Kidney epithelial cell (primary cell): ENCODE results near the gene MAP1B. TPM values are rescaled to one million over a fixed set of nuclear protein-coding genes. Genes with fewer than 3 reads are reported as not detected.
A peak's percentile ranks its signal among the peaks of the same experiment; 100 is the strongest.

Experiments used
- DNase-seq: peaks from one replicate; pipeline ENCODE4 v3.0.0-alpha.2; 2010; ENCODE audit warnings: low read depth
- H3K27me3 ChIP-seq: 2 replicates; pipeline ENCODE4 v1.6.0; 2011; ENCODE audit warnings: low read length; ENCODE audit not compliant: control insufficient read depth, insufficient read depth
- H3K36me3 ChIP-seq: 2 replicates; pipeline ENCODE4 v1.5.1; 2011; ENCODE audit warnings: low read length; ENCODE audit not compliant: control insufficient read depth, insufficient read depth
- H3K4me3 ChIP-seq: 2 replicates; pipeline ENCODE4 v1.5.1; 2011; ENCODE audit warnings: low read depth, mild to moderate bottlenecking, control low read depth, low read length
- CTCF ChIP-seq: IDR thresholded peaks from 2 replicates; pipeline ENCODE4 v1.5.1; 2011; ENCODE audit warnings: mild to moderate bottlenecking, moderate library complexity, low read length, control low read depth, inconsistent platforms; ENCODE audit not compliant: insufficient read depth, poor library complexity, severe bottlenecking
- total RNA-seq: library from RNA; depleted of rRNA; stranded (reverse); fragments of >200 nt; gene quantifications from 2 replicates; pipeline ENCODE4 v1.2.3, GENCODE V29; 2015

MAP1B gene
- total RNA-seq, 1 donor from 2014 or later: 136 TPM

GRCh38 chr5:72245951-72246532 is 138.8 kb downstream of the MAP1B start:
- TF ChIP-seq CTCF: no peak
- Histone ChIP-seq H3K4me3 (no peak overlapping the region), H3K36me3 (no peaks in the 10 kb centered on the region), H3K27me3 (no peaks in the 10 kb centered on the region)
- no peak for DNase-seq

DNA sequence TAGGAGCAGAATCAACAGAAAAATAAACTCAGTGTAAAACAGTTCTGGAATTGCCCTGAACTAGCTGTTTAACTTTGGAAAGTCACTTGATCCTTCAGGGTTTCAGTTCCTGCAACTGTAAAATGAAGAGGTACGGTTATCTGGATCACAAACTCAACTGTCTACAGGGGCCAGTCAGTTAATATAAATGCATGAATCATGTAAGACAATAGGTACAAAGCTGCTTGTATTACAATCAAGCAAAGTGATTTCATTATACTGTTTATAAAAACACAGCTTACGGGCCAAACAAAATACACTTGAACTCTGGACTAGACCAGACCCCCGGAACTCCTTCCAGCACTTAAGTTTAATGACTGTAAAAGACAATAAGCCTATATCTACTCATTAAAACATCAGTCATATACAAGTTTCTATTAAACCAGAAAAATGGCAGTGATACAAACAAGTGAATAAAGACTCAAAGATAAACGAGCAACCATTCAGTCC is 139.7 kb downstream of the MAP1B start:
- no peaks in the 10 kb centered on the region for H3K27me3 ChIP-seq
- no peak for DNase-seq
- no peaks in the 10 kb centered on the region for H3K36me3 ChIP-seq
- TF ChIP-seq CTCF: no peak
- H3K4me3 ChIP-seq: no peak overlapping the region

- TF ChIP-seq CTCF: no peak
- H3K4me3 ChIP-seq: no peak overlapping the region
- peak; percentile 62 for DNase-seq
- no peaks in the 10 kb centered on the region for H3K36me3 ChIP-seq
- H3K27me3 ChIP-seq: no peaks in the 10 kb centered on the region
These were observed 141.2 kb downstream of the MAP1B start for GRCh38 chr5:72248410-72248981.

- H3K4me3 ChIP-seq: no peak overlapping the region
- no peak for TF ChIP-seq CTCF
- no peak for DNase-seq
These were observed 144.1 kb downstream of the MAP1B start for GRCh38 chr5:72251386-72251785.

GRCh38 chr5:72252008-72252407 is 144.7 kb downstream of the MAP1B start:
- H3K36me3 ChIP-seq: no peaks in the 10 kb centered on the region
- no peaks in the 10 kb centered on the region for H3K27me3 ChIP-seq
- no peak for TF ChIP-seq CTCF

More at GRCh38 chr5:72251386-72251785, 144.1 kb downstream of the MAP1B start:
- H3K36me3 ChIP-seq: no peaks in the 10 kb centered on the region
- no peaks in the 10 kb centered on the region for H3K27me3 ChIP-seq

GRCh38 chr5:72252574-72253155 is 145.4 kb downstream of the MAP1B start:
- Histone ChIP-seq H3K27me3 (no peaks in the 10 kb centered on the region), H3K36me3 (no peaks in the 10 kb centered on the region), H3K4me3 (no peak overlapping the region)
- no peak for TF ChIP-seq CTCF
- no peak for DNase-seq

More at GRCh38 chr5:72252008-72252407, 144.7 kb downstream of the MAP1B start:
- no peak overlapping the region for H3K4me3 ChIP-seq
- DNase-seq: no peak
